ENCODE results near the gene TMEM131.

DNA sequence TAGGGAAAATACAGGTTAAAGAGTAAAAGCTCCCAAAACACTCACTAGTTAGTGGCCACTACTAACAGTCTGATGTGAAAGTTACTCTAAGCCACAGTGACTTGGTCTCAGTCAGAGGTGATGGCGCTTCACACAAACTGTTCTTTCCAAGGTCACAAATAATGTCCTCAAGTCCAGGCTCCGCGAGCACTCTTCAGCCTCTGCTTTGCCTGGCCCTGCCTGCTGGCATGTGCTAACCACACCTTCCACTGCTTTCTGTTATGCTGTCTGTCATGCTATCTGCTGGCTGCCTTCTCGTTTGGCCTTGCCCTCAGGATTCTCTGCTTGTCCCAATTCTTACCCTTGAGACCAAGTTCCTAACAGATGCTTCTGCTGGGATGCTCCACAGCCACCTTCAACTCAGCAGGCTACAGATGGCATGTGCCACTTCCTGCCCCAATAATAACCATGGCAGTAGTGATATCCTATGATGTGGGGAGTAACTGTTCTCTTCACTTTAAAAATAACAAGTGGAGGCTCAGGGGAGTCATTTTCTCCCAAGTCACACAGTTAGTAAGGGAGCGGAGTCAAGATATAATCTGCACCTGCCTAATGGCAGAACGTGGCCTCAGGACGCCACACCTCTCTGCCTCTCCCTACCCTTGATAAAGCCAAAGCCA, 206.6 kb downstream of the TMEM131 start:
- TF ChIP-seq, protein P1, sequence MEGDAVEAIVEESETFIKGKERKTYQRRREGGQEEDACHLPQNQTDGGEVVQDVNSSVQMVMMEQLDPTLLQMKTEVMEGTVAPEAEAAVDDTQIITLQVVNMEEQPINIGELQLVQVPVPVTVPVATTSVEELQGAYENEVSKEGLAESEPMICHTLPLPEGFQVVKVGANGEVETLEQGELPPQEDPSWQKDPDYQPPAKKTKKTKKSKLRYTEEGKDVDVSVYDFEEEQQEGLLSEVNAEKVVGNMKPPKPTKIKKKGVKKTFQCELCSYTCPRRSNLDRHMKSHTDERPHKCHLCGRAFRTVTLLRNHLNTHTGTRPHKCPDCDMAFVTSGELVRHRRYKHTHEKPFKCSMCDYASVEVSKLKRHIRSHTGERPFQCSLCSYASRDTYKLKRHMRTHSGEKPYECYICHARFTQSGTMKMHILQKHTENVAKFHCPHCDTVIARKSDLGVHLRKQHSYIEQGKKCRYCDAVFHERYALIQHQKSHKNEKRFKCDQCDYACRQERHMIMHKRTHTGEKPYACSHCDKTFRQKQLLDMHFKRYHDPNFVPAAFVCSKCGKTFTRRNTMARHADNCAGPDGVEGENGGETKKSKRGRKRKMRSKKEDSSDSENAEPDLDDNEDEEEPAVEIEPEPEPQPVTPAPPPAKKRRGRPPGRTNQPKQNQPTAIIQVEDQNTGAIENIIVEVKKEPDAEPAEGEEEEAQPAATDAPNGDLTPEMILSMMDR (IDR thresholded peaks at IDR 0.05), result no peak
- TF ChIP-seq POLR2A (IDR thresholded peaks at IDR 0.05) (no peak), EP300 (IDR thresholded peaks at IDR 0.05; ENCODE audit: low read depth) (no peak)

All from transverse colon (tissue), 3 donors.